ENCODE results near the gene DLX6. TPM values are rescaled to one million over a fixed set of nuclear protein-coding genes. Genes with fewer than 3 reads are reported as not detected.

The DLX6 gene
- total RNA-seq, 2 donors from 2014 or later: not detected

GRCh38 chr7:96989241-96989858 lies 16.0 kb upstream of the DLX6 start:
- no peaks in the 10 kb centered on the region for H3K9me3 ChIP-seq (ENCODE audit: control insufficient read depth, low read length, poor library complexity, severe bottlenecking)
- H3K4me1 Mint-ChIP-seq: peaks cover 4% of the 10 kb centered on the region
- ATAC-seq (no peak), DNase-seq (no peak)
- H3K36me3 Mint-ChIP-seq (ENCODE audit: low read depth): peaks cover 4% of the 10 kb centered on the region
- no peak overlapping the region for H3K4me3 Mint-ChIP-seq
- no peak overlapping the region for H3K27ac Mint-ChIP-seq
- peaks cover 84% of the 10 kb centered on the region for H3K27me3 Mint-ChIP-seq

GRCh38 chr7:96989859-96990317 lies 15.5 kb upstream of the DLX6 start:
- ATAC-seq (no peak), DNase-seq (no peak)
- Mint-ChIP-seq H3K4me1 (peaks cover 4% of the 10 kb centered on the region), H3K27me3 (peaks cover 89% of the 10 kb centered on the region), H3K27ac (no peak overlapping the region), H3K4me3 (no peak overlapping the region), H3K36me3 (ENCODE audit: low read depth) (peaks cover 4% of the 10 kb centered on the region)
- no peaks in the 10 kb centered on the region for H3K9me3 ChIP-seq (ENCODE audit: control insufficient read depth, low read length, poor library complexity, severe bottlenecking)

GRCh38 chr7:96991546-96992191 lies 13.7 kb upstream of the DLX6 start:
- peaks cover 4% of the 10 kb centered on the region for H3K36me3 Mint-ChIP-seq (ENCODE audit: low read depth)
- H3K9me3 ChIP-seq (ENCODE audit: control insufficient read depth, low read length, poor library complexity, severe bottlenecking): no peaks in the 10 kb centered on the region
- peak overlapping the region; percentile 2 for H3K4me3 Mint-ChIP-seq
- DNase-seq (no peak), ATAC-seq (no peak)
- no peak overlapping the region for H3K27ac Mint-ChIP-seq
- peaks cover 4% of the 10 kb centered on the region for H3K4me1 Mint-ChIP-seq
- H3K27me3 Mint-ChIP-seq: peaks cover 89% of the 10 kb centered on the region

GRCh38 chr7:96992192-96993005 lies 13.0 kb upstream of the DLX6 start:
- H3K27ac Mint-ChIP-seq: no peak overlapping the region
- H3K27me3 Mint-ChIP-seq: peaks cover 89% of the 10 kb centered on the region
- no peaks in the 10 kb centered on the region for H3K9me3 ChIP-seq (ENCODE audit: control insufficient read depth, low read length, poor library complexity, severe bottlenecking)
- DNase-seq (no peak), ATAC-seq (no peak)
- peak overlapping the region; percentile 2 for H3K4me3 Mint-ChIP-seq
- peaks cover 4% of the 10 kb centered on the region for H3K36me3 Mint-ChIP-seq (ENCODE audit: low read depth)
- peaks cover 4% of the 10 kb centered on the region for H3K4me1 Mint-ChIP-seq

DNA sequence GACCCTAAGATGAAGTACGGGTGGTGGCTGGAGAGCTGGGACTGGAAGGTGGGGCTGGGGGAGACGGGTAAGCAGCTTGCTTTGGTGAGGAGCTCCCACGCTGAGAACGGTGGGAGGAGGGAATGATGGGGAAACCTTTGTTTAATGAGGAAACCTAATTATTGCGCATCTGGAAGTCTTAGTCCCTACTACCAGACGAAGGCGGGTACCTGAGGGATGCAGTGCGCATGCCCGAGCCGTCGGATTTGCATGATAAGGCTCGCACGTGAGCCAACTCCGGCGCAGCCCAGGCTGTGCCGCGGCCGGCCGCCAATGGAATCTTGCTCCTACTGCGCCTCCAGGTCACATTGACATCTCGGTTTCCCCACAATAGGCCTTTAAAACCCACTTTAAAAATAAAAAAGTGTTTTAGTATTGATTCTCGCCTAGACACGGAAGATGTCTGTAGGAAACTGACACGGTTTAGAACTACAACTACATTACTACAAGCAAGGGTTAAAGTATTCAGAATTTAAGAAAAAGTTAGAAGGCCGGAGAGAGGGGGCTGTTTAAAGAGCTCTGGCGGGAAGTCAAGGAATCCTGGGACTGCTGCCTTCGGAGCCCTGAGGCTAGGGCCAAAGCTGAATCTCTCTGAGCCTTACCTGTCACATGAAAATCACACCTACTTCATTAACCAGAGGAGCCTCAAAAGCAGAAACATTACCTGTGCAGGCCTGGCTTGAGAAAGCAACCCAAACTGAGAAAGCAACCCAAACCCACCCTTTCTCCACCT lies 12.1 kb upstream of the DLX6 start:
- peaks cover 91% of the 10 kb centered on the region for H3K27me3 Mint-ChIP-seq
- H3K4me3 Mint-ChIP-seq: peak overlapping the region; percentile 3
- H3K27ac Mint-ChIP-seq: no peak overlapping the region
- peaks cover 4% of the 10 kb centered on the region for H3K36me3 Mint-ChIP-seq (ENCODE audit: low read depth)
- no peak for DNase-seq
- H3K9me3 ChIP-seq (ENCODE audit: control insufficient read depth, low read length, poor library complexity, severe bottlenecking): no peaks in the 10 kb centered on the region
- ATAC-seq: no peak
- peaks cover 4% of the 10 kb centered on the region for H3K4me1 Mint-ChIP-seq

GRCh38 chr7:96993980-96994379 lies 11.4 kb upstream of the DLX6 start:
- DNase-seq (no peak), ATAC-seq (no peak)
- Mint-ChIP-seq H3K4me1 (peaks cover 4% of the 10 kb centered on the region), H3K27me3 (peaks cover 91% of the 10 kb centered on the region), H3K36me3 (ENCODE audit: low read depth) (peaks cover 4% of the 10 kb centered on the region), H3K4me3 (no peak overlapping the region), H3K27ac (no peak overlapping the region)
- no peaks in the 10 kb centered on the region for H3K9me3 ChIP-seq (ENCODE audit: control insufficient read depth, low read length, poor library complexity, severe bottlenecking)

DNA sequence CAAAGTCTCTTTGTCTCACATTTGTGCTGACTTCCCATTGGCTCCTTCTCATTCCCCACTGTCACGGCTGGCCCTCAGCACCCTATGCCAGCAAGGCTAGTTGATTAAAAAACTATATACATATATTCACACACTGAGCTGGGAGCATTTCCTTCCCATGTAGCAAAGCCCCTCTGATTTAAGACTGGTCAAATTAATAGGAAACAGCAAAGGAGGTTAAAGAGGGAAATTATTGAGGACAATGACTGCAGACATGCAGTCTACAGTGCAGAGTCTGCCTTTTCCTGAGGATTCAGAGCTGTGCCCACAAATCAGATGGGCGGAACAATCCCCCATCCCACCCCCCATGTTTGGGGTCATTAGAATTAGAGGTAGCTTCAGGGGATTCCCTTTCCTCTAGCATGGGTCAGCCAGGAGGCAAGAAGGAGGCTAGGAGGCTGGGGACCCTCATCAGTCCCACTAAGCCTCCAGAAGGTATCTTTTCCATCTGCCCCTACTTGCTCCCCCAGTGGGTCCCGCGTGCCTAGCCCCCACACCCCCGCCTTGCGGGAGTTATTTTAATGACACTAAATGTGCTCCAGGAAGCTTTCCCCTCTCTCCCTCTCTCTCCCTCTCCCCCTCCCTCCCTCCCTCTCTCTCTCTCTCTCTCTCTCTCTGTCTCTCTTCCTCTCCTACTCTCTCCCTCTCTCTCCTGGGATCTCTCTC lies 9.8 kb upstream of the DLX6 start:
- no peaks in the 10 kb centered on the region for H3K4me1 Mint-ChIP-seq
- no peak overlapping the region for H3K27ac Mint-ChIP-seq
- H3K4me3 Mint-ChIP-seq: no peak overlapping the region
- no peaks in the 10 kb centered on the region for H3K36me3 Mint-ChIP-seq (ENCODE audit: low read depth)
- H3K9me3 ChIP-seq (ENCODE audit: control insufficient read depth, low read length, poor library complexity, severe bottlenecking): no peaks in the 10 kb centered on the region
- no peak for ATAC-seq
- no peak for DNase-seq
- peaks cover 91% of the 10 kb centered on the region for H3K27me3 Mint-ChIP-seq

- no peak for ATAC-seq
- Mint-ChIP-seq H3K36me3 (ENCODE audit: low read depth) (no peaks in the 10 kb centered on the region), H3K4me3 (no peak overlapping the region), H3K4me1 (no peaks in the 10 kb centered on the region), H3K27me3 (peaks cover 94% of the 10 kb centered on the region), H3K27ac (no peak overlapping the region)
- DNase-seq: no peak
- H3K9me3 ChIP-seq (ENCODE audit: control insufficient read depth, low read length, poor library complexity, severe bottlenecking): no peaks in the 10 kb centered on the region
Measured at GRCh38 chr7:96996111-96996957, 9.0 kb upstream of the DLX6 start.

DNA sequence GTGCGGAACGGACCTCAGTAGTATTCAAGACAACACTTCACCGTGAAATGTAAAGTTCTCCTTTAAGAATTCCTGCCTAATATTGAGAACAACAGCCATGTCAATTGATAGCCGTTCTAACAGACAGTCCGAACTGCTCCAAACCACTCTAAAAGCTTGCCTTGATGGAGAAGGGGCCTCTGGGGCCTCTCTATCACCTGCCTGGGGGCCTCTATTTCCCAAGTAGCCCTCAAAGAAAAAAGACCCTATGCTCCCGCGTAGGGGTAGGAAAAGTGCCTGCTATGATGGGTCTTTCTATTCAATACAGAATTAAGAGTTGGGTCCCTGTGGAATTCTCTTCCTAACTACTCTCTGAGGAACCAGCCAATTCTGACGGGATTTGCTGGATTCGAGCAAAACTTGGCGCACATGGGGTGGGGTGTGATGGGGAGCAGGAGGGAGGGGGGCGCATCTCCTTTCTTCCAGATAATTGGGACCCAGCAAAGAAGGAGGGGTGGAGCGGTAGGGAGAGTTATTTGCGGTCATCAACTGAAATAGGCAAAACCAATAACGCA lies 8.3 kb upstream of the DLX6 start:
- peaks cover 3% of the 10 kb centered on the region for H3K9me3 ChIP-seq (ENCODE audit: control insufficient read depth, low read length, poor library complexity, severe bottlenecking)
- no peak for ATAC-seq
- H3K4me3 Mint-ChIP-seq: peak overlapping the region; percentile 47

DNA sequence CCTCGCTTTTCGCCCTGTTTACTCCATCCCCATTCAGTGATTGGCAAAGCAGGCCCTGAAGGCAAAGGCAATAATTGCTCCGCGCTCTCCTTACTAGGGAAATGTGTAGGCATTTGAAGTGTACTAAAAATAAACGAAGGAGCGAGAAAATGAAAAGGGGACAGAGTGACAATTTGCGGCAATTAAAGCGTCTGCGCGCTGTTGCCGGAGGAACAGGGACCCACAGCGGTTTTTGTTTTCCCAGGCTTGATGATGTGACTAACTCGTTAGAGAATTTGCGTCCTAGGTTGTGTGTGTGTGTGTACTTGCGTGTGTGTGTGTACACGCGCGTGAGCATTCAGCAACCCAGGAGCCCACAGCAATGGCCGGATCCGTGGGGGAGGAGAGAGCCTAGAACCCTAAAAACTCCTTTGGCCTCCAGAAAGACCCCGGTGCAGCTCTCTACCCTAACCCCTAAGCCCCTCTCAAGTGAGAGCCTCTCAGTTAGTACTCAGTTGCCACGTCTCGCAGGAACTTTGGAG lies 7.8 kb upstream of the DLX6 start:
- DNase-seq (no peak), ATAC-seq (no peak)
- no peaks in the 10 kb centered on the region for H3K36me3 Mint-ChIP-seq (ENCODE audit: low read depth)
- peaks cover 8% of the 10 kb centered on the region for H3K9me3 ChIP-seq (ENCODE audit: control insufficient read depth, low read length, poor library complexity, severe bottlenecking)
- peaks cover 94% of the 10 kb centered on the region for H3K27me3 Mint-ChIP-seq
- H3K27ac Mint-ChIP-seq: no peak overlapping the region
- no peaks in the 10 kb centered on the region for H3K4me1 Mint-ChIP-seq
- H3K4me3 Mint-ChIP-seq: peak overlapping the region; percentile 47

More for the DNA sequence above, 8.3 kb upstream of the DLX6 start:
- no peak overlapping the region for H3K27ac Mint-ChIP-seq
- H3K27me3 Mint-ChIP-seq: peaks cover 94% of the 10 kb centered on the region
- no peak for DNase-seq
- H3K4me1 Mint-ChIP-seq: no peaks in the 10 kb centered on the region
- no peaks in the 10 kb centered on the region for H3K36me3 Mint-ChIP-seq (ENCODE audit: low read depth)

- peaks cover 94% of the 10 kb centered on the region for H3K27me3 Mint-ChIP-seq
- ATAC-seq: no peak
- no peaks in the 10 kb centered on the region for H3K36me3 Mint-ChIP-seq (ENCODE audit: low read depth)
- DNase-seq: no peak
- H3K4me3 Mint-ChIP-seq: no peak overlapping the region
- peak overlapping the region; percentile 4 for H3K27ac Mint-ChIP-seq
- H3K4me1 Mint-ChIP-seq: no peaks in the 10 kb centered on the region
- peaks cover 8% of the 10 kb centered on the region for H3K9me3 ChIP-seq (ENCODE audit: control insufficient read depth, low read length, poor library complexity, severe bottlenecking)
Measured at GRCh38 chr7:96998333-96998732, 7.0 kb upstream of the DLX6 start.

Data from T-helper 17 cell (primary cell).